ENCODE results near the gene SPATA31A1.
"Not testable (repeated sequence)": the region's sequence is repeated elsewhere in the genome, so short reads cannot be mapped to it uniquely, and the experiment has no call there.

The SPATA31A1 gene

DNA sequence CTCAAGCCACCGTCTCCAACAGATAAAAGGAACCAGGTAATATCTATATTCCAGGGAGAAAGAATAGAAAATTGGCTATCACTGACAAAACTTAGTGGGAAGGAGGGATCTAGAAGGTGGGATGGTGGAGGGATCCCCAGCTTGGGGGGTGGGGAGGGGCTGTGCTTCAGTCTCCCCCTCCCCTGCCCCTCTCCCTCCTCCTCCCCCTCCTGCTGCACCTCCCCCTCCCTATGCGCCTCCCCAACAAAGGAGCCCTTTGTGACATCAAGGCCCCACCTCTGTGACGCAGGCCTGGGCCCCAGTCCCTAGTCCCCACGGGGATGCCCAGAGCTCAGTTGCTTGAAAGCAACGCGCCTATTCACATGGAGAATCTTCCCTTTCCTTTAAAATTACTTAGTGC lies at the start of gene SPATA31A1:
Gene SPATA31A1, plus strand, starts transcription at position 301 of the 400 bp plus-strand sequence. Its CDS starts 62 bp downstream, at position 363.
- DNase-seq = not testable (repeated sequence)

DNA sequence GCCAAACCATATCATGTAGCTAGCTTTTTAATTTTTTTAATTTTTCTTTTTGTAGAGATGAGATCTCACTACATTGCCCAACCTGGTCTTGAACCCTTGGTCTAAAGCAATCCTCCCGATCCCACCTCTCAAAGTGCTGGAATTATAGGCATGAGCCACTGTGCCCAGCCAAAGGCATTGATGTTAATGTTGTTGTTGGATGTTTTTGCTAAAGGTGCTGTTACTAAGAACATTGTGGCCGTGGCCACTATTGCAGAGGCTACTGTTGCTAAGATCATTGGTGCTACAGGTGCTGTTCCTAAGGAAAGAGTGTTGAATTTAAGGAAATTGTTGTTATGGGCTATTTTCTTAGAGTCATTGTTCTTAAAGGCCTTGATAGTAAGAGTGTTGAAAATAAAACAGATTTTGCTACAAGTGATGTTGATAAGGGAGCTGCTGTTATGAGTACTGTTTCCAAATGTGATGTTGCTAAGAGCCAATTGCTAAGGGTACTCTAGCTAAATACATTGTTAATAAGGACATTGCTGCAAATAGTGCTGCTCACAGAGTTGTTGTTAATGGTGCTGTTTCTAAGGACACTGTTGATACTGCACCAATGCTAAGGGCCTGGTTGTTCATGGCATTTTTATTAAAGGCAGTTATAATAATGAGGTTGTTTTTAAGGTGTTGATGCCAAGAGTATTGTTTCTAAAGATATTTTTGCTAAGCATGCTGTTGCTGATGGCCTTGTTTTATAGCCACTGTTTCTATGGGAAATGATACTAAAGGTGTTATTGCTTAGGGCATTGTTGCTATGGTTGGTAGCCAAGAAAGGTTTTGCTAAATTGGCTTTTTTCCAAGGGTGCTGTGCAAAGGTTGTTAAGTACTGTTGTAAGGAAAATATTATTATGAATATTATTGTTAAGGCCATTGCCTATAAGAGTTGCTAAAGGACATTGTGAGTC lies 52.1 kb downstream of the SPATA31A1 start:
- DNase-seq = not testable (repeated sequence)

DNA sequence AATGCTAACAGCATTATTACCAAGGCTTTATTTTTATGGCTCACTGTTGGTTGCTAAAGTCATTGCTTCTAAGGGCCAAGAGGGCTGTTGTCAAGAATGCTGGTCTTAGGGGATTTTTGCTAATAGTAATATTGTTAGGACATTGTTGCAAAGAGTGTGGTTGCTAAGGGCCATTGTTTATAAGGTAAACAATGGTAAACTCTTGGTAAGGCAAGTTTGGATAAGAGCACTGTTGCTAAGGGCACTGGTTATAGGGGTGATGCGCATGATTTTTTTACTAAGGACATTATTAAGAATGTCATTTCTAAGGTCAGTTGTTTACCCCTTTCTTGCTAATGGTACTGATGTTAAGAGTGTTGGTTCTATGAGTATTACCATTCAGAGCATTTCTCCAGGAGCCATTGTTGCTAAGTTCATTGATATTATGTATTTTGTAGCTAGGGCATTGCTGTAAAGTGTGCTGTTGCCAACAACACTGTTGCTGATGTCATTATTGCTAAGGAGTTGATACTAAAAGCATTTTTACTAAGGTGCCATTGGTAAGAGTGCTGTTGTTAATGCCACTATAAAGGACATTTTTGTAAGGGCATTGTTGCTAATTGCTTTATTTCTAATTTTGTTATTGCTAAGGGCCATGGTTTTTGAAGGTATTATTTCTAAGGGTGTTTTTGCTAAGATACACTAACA lies 55.9 kb downstream of the SPATA31A1 start:
- not testable (repeated sequence) for DNase-seq

Measured in T1000 (cell line).